ENCODE results near the gene ZNF425.
"Not testable (repeated sequence)": the region's sequence is repeated elsewhere in the genome, so short reads cannot be mapped to it uniquely, and the experiment has no call there.

Gene ZNF425

DNA sequence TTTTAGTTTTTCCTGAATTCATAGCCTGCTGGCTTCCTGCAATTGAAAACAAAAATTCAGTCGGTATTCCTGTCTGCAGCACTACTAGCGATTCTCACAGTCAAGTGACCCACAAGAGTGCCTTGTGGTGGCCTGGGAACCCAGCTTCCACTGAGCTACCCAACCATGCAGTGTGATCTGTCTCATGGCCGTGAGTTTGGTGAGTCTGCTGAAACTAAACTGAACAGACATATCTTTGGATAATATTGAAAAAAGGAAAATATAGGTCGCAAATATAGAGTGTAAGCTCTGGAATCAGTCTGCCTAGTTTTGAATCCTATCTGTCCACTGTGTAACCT lies 53.7 kb downstream of the ZNF425 start:
- DNase-seq: no peak

- peak; percentile 10 for DNase-seq
These were observed 54.3 kb downstream of the ZNF425 start for GRCh38 chr7:149071641-149072437.

GRCh38 chr7:149071182-149071635 lies 54.9 kb downstream of the ZNF425 start:
- no peak for DNase-seq

DNA sequence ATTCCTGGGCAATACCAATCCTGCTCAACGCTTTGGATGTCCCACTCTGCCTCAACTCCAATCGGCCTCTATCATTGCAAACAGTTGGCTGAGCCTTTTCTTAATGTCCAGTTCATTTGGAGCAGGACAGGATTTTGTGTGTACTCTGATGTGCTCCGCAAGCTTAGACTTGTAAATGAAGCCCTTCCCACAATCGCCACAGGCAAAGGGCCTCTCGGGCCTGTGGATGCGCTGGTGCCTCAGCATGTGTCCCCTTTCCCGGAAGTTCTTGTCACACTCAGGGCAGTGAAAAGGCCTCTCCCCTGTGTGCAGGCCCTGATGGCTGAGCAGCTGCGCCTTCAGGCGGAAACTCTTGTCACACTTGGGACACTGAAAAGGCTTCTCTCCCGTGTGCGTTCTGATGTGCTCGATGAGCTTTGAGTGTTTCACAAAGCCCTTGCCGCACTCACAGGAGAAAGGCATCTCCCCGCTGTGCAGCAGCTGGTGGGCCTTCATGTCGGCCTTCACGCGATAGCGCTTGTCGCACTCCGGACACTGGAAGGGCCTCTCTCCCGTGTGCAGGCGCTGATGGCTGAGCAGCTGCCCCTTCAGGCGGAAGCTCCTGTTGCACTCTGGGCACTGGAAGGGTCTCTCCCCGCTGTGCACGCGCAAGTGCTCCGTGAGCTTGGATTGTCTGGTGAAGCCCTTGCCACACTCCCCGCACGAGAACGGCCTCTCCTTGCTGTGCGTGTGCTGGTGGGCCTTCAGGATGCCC lies 55.6 kb downstream of the ZNF425 start:
- DNase-seq: no peak

DNA sequence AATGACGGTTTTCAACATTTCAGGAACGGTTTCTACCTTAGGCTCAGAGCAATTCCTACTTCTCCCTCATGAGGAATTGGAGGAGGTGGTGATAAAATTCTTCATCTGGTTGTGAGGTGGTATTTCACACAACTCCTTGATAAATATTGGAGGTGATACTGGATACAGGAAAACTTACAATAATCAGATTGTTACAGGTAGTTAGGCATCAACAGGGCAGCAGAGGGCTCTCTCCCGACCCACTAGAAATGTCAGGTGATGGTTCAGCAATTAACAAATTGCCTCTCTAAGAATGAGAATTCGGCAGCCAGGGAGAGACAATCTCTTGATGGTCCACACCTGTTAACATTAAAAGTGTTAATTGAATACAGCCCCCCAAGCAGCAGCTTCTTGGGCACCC lies 58.3 kb downstream of the ZNF425 start:
- no peak for DNase-seq

- DNase-seq: no peak
These were observed 62.6 kb downstream of the ZNF425 start for GRCh38 chr7:149063476-149063875.

- not testable (repeated sequence) for DNase-seq
These were observed 63.8 kb downstream of the ZNF425 start for GRCh38 chr7:149062217-149062899.

GRCh38 chr7:149060156-149060555 lies 66.0 kb downstream of the ZNF425 start:
- DNase-seq: no peak

- DNase-seq: no peak
These were observed 72.2 kb downstream of the ZNF425 start for GRCh38 chr7:149053885-149054284.

DNA sequence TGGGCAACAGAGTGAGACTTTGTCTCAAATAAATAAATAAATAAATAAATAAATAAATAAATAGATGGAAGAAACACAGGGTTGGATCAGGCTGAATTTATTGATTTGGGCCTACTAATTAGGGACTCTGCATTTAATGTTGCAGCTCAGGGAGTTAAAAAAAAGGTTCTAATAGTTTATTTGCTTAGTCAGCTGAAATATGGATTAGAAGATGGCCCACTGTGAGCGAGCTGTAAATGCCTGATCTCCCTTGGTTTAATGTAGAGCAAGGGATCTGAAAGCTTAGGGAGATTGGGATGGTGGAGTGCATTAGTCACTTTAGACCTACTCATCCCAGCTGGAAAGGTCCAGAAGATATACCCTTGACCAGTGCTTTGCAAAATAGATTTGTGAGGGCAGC lies 72.7 kb downstream of the ZNF425 start:
- no peak for DNase-seq
